ENCODE results near the gene RAB25.
"Not testable (repeated sequence)": the region's sequence is repeated elsewhere in the genome, so short reads cannot be mapped to it uniquely, and the experiment has no call there.

The RAB25 gene

DNA sequence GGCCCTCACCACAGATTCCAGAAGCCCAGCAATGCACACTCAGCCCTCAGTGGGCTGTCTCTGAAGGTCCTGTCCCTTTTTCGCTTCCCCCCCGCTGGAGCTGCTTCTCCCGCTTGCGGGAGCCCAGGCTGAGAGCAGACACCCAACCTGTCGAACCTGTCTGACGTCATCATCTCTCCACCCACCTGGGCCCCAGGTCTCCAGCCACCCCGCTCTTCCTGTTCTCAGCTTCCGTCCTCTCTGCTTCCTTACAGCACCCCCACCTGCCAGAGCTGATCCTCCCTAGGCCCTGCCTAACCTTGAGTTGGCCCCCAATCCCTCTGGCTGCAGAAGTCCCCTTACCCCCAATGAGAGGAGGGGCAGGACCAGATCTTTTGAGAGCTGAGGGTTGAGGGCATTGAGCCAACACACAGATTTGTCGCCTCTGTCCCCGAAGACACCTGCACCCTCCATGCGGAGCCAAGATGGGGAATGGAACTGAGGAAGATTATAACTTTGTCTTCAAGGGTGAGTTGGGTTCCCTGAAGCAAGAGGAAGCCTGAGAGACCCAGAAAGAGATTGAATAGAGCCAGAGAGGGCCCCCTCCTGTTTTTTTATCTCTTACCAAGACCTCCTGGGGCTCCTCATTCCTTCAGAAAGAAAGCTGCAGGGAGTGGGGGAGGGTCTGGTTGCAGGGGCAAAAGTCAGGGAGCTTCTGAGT, at the start of gene RAB25:
Gene RAB25, plus strand, starts transcription at position 224 of the 700 bp plus-strand sequence. Its CDS starts 241 bp downstream, at position 465.
- DNase-seq = no peak

DNA sequence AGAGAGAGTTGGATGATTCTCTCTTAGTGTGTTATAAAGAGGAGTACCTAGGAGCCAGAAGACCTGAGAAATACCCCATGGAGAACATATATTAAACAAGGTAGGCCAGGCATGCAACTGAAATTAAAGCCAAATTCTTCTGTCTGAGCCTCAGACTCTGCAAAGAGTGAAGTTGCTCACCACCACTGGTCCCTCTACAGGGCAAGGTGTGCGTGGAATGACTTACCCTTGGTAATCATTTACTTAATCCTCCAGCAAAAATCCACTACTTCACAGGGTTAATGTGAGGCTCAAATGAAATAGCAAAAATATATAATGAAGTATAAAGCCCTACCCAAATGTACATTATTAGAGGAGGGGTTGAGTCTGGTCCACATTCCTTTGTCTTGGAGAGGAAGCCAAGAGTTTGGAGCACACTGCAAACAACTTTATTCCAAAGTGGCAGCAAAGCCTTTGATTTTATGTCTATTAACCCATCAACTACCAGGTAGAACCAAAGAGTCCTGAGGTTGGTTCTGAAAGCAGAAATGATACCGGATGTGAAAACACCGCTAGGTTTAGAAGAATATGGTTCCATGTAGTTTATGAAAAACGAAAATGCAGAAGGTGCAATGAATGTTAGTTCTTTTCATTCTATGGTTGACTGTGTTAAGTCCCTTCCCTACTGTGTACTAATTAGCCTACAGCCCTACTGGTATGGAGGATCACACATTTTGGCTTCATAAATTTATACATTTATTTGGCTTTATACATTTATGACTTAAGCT, 48.7 kb upstream of the RAB25 start:
- no peak for DNase-seq

DNA sequence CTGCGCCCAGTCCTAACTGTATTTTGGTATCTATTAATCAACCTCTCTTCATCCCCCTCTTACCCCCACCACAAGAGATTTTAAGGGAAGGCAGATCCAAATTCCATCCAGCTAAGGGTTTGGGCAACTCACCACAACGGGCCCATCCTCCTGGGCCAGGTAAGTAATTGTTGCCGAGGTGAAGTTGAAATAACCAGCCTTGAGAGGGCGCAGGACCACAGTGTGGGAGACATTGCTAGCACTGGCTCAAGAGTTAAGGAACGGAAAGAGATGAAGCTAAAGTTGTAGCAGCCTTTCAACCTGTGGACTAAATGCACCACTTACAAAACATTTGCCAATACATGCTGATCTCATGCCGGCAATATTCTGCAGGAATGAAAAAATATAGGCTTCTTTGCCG, 46.1 kb upstream of the RAB25 start:
- DNase-seq = no peak

DNA sequence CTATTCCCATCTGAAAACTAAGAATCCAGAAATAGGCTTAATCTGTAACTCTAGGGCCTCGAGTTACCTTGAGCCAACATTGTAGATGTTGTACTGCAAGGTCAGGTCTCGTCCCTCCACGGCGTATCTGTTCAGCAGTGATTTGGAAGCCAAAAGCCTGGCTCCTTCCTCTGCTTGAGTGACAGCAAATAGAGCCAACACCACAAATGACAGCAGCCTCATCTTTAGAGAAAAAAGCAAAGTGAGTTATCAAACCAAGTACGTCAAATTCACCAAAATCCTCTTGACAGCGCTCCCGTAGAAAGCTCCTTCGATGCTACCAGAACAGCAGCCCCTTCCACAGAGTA, 41.0 kb upstream of the RAB25 start:
- no peak for DNase-seq

DNA sequence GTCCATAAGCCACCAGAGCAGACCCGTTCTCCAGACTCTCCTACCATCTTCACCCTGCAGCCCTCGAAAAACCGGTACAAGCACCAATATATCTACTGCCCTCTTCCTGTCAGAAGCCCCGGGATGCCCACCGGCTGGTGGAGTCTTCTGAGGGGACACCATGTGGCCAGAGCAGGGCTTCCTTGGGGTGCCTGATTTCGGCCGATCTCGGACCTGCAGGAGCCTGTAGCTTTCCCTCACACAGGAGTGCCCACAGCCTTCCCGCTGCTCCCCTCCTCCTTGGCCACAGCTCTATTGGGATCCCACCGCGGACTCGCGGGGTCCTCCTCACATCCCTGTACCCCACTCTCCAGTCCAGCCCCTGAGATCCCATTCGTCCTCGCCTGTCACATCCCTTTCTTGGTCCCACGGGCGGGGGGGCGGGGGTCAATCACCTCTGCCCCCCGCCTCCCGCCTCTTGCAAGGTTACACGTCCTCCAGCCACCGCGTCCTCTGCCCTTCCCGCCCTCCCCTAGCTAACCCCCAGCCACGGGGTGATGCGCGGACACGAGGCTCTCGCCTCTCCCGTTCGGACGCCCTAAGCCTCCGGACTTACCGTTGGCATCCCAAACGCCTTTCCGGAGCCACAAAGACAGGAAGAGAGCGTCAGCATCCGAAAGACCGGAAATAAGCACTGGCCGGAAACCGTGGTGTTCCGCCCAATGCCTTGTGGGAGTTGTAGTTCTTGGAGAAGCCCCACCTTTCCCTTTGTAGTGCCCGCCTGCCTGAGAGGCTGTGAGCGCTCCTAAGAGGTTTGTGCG, 40.5 kb upstream of the RAB25 start, which contains the start of gene SSR2:
Gene SSR2, minus strand, starts transcription at position 659 of the 800 bp plus-strand sequence. CDS start 784 bp downstream, outside the sequence.
- peak; percentile 88 for DNase-seq

DNA sequence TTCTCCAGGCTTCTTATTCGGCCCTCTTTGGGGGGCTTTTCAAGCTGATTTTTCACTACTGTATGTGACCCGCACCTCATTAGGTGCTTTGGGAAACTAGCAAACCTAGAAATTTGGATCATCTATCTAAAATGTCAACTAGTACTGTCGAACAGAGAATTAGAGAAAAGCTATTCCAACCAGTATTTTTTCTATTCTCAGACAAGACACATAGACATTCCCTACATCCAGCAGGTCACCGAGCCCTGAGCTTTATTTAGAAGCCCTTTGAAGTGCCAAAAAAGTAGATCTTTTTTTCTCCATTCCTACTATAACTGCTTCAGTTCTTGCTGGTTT, 39.9 kb upstream of the RAB25 start:
- DNase-seq = no peak

DNA sequence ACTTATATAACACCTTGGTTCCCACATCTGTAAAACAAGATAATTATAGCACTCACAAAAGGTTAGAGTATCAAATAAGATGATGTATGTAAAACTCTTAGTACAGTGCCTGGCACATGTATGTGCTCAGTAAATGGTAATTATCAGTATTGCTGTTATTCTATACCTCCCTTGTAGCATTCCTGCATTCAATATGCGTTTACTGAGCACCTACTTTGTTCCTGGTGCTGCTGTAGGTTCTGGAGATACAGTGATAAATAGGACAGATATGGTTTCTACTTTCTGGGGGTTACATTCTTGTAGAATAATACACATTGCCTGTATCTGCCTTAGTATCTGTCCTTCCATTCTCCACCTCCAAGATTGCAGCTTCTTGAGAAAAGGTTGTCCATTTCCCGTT, 39.0 kb upstream of the RAB25 start:
- no peak for DNase-seq

DNA sequence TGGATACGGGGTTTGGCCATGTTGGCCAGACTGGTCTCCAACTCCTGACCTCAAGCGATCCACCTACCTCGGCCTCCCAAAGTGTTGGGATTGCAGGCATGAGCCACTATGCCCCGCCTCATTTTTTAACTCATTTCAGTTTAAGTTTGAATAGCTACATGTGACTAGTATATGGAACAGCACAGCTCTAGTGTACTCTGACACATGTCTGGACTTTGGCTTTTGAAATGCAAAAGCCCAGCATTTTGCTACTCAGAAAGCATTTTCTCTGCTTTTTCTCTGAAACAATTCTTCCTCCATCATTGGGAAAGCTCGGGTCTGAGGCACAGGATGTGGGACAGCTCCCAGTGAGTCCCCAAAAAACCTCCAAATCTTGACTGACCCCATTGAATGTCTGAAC, 36.2 kb upstream of the RAB25 start:
- DNase-seq = no peak

DNA sequence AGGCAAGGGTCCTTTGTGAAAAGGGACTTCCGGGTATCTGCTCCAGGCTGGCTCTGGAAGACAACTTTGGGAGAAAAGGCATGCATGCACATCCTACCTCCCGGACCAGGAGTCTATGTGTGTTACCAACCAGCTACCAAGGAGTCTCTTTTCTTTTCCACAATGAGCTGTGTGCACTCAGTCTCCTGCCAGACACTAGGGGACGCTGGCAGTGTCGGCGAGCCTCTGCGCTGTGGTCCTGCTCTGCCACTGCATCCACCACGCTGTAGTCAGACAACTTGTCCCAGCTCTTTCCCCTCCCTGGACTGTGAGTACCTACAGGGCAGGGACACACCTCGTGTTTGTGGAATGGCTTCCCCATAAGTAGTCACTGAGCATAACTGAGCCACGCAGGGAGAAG, 35.1 kb upstream of the RAB25 start:
- no peak for DNase-seq

DNA sequence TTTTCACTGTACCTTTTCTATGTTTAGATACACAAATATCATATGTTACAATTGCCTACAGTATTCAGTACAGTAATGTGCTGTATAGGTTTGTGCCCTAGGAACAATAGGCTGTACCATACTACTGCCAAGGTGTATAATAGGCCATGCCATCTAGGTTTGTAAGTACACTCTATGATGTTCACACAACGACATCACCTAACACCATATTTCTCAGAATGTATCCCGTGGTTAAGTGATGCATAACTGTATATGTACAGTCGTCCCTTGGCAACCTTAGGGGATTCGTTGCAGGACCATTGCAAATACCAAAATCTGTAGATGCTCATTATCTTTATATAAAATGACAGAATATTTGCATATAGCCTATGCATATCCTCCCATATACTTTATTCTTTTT, 34.4 kb upstream of the RAB25 start:
- no peak for DNase-seq

DNA sequence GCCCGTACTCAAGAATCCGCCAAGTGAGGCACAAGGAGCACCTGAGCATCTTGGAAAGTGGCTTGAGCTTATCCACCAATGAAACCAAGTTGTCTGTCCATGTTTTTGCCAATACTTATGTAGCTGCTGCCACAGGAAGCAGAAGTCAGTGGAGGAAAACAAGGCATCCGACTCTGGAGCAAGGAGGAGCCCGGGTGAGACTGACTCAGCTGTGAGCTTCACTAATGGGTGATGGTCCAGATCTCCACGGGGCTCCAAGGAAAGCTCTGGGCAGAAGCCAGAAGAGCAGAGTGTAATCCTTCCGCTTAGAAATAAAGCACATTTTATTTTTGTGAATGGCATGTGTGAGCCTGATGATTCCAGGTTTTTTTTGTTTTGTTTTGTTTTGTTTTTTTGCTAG, 27.9 kb upstream of the RAB25 start:
- no peak for DNase-seq

DNA sequence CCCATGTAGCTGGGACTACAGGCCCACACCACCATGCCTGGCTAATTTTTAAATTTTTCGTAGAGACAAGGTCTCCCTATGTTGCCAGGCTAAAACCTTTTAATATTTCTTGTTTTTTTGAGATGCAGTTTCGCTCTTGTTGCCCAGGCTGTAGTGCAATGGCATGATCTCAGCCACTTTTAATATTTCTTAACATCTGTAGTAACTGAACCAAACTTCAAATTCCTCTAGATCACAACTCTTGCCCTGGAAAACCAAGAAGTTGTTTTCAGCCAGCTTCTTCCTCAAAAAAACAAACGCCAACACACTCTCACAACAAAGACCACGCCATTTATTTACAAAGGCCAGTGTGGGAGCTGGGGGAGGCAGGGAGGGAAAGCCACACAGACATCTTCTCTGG, 26.0 kb upstream of the RAB25 start:
- DNase-seq = not testable (repeated sequence)

DNA sequence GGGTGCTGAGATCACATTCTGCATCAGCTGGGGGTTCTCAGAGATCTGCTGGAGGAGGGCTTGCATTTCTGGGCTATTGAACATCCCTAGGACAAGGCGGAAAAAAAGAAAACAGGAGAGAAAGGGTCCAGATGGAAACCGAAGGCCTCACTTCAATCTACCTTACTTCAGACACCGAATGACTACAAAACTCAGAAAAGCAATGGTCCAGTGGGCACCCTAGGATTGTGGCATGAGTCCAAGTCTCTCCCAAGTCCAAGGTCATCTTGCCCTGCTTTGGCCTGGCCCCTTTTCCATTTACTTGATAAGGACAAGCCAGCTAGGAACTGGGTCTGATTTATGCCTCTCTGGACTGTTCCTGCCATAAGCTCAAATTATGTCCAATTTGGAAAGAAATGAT, 18.1 kb upstream of the RAB25 start:
- no peak for DNase-seq

DNA sequence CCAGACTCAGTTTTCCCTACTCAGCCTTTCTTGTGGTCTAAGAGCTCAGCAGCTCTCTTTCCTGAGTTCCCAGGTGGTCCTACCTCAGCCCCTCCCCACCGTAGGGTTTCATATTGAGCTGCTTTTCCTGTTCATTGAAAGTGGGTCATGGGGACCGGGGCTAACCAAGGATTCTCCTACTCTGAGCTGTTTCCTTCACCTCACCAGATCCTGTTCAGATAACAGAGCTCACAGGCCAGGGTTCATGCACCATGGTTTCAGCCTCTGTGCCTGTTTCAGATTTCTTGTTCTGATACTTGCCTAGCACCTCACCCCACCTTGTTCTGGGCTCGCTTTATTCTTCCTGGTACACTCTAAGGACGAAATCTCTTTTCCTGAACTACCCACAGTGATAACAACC, 15.9 kb upstream of the RAB25 start:
- no peak for DNase-seq

DNA sequence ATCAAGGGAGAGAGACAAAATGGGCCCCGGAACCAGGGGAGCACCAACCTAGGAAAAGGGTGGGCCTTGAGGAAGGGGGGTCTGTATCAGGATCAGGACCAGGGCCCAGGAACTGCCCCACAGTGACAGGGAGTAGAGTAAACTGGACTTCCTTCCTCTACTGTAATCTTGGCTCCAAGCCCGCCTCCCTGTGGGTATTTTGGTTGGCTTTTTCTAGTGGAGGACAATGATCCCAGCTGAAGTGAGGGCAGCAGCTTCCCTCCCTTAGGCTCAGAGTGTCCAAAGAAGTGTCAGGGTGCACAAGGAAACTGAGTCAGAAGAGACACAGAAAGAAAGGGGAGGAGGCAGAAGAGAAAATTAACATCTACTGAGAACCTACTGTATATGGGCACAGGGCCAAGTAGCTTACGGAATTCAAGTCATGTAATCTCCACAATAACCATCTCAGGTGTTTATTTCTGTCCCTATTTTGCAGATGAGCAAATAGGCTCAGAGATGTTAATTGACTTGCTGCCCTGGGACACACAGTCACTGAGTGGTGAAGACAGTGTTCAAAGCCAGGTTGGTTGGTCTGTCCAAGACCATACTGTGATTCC, 12.2 kb upstream of the RAB25 start:
- no peak for DNase-seq

DNA sequence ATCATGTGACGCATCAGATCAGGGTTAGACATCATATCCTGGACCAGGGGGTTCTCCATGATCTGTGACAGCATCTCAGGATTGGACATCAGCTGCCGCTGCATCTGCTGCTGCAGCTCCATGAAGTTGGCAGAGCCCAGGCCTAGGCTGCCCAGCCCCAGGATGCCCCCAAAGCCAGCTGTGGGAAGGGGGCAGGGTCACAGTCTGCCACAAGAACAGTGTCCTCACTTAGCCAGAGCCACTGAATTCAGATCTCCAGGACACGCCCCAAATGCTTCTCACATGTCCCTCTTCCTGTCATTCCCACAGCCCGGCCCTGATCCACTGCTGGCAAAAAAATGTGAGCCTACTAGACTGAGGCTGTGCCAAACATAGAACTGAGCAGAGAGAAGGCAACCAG, 10.6 kb upstream of the RAB25 start:
- DNase-seq = no peak

DNA sequence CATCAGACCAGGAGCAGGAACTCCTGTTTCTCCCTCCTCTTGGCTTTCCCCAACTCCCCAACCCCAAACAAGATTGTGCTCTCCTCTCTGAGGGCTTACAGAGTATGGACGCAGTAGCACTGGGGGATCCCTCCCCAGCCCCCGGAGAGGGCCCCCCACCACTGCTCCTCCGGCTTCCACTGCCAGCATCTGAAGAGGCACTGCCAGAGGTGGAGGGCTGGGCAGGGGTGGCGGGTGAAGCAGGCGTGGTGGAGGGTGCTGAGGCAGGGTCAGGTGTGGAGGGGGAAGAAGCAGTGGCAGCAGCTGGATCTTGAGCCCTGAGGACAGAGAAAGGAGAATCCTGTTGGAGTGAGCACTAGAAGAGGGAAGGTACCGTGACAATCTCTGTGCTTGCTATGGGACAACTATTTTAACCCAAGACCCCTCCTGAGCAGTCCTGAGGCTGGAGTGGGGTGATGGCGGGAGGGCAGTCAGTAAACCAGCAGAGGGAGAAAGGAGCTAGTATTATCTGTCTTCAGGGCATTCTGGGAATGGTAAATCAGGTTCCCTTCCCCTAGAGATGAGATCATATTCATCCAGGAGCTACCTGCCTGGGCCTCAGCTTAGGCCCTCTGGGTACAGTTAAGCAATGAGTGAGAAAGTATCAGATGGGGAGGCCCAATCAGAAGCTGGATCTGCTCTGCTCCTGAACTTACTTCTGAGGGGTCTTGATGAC, 9.8 kb upstream of the RAB25 start:
- no peak for DNase-seq

DNA sequence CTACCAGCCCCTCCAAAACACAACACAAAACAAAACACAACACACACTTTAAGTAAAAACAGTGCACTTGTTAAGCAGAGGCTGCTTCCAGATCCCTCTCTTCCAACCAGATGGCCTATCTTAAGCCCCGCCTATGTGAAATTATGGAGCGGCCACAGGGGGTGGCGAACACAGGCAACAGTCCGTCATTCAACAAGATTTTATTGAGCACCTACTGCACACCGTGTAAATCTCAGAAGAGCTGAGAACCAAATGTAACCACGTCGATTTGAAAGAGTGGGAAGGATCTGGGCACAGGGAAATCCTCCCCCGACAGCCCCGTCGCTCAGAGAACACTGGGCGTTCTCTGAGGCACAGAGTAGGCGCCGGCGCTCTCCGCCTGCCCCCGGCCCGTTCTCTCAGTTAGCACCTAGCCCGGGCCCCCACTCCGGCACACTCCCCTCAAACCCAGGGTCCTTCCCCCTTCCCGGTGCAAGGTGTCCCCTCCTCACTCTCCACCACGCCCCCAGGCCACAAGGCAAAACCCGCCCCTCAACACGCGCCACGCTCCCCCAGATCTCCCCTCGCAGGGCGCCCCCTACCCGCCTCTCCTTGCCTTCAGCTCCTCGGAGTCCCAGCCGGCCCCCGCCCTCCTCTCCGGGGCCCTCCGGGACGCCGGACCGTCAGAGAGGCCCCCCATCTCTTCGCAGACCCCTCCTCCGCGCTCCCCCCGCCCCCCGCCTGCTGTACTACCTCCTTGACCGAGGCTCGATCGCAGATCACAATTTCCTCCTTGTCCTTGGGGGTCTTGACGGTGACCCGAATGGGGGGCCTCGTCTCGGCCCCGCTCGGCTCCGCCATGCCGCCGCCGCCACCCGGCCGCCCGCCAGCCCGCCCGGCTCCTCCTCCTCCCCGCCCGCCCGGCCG, 7.8 kb upstream of the RAB25 start:
- peak; percentile 56 for DNase-seq

DNA sequence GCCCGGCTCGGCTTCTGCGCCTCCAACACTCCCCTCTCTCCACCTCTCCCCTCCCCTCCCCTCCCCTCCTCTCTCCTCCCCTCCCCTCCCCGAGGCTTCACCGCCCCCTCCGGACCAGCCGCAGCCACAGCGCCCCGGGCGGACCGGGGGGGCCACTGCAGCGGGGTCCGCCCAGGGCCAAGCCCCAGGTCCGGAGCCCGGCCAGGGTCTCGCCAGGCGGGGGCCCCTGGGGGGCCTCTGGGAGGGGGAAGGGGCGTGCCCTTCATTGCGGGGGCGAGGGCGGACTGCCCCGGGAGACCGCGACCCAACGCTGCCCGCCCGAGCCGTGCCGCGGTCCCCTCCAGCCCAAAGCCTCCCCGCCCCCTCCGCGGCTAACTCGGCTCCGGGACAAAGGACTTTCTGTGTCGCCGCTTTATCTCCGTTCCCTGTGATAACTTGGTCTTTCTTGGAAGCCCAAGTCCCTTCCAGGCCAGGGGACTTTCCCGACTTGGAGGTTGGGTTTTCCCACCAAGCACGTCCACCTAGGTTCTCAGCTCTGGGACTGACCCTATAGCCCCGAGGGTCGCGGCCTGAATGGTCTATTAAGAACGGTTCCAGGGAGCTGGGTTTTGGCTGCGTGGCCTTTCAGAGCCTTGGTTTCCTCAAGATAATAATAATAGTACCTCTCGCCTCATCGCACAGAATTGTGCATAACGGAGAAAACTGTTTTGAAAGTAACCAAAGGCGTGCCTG, 7.0 kb upstream of the RAB25 start, which contains the start of gene UBQLN4:
Gene UBQLN4, minus strand, starts transcription at position 31 of the 732 bp plus-strand sequence. CDS start 97 bp downstream, outside the sequence.
- peak; percentile 85 for DNase-seq

DNA sequence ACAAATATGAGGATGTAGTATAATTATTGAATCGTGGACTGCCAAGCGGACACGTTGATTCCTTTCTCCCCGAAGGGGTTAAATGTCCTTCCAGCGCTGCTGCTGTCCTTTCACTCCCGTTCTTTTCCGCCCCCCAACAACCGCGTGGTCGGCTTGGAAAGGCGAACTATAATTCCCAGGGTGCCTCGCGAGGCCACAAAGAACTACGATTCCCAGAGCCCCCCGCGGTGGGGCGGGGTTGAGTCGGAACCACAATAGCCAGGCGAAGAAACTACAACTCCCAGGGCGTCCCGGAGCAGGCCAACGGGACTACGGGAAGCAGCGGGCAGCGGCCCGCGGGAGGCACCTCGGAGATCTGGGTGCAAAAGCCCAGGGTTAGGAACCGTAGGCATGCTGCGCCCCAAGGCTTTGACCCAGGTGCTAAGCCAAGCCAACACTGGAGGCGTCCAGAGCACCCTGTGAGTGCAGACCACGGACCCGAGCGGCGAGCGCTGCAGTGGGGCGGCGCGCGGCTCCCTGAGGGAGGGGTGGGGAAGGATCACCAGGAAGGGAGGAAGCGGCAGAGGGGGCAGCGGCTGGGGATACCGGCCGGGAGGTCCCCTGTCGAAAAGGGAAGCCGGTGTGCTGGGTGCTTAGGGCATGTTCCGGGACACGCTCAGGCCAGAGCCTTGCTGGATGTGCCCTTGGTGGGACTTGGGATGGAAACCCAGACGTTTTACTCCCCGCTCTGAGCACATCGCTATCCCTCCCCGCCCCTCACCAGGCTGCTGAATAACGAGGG, 6.3 kb upstream of the RAB25 start, which contains the start of gene LAMTOR2:
Gene LAMTOR2, plus strand, starts transcription at position 283 of the 781 bp plus-strand sequence. Its CDS starts 108 bp downstream, at position 391.
- DNase-seq = peak; percentile 94
